ENCODE data around the gene LPP. TPM values are rescaled to one million over a fixed set of nuclear protein-coding genes. Genes with fewer than 3 reads are reported as not detected.
"Not testable (repeated sequence)": the region's sequence is repeated elsewhere in the genome, so short reads cannot be mapped to it uniquely, and the experiment has no call there.

The LPP gene
- total RNA-seq, 1 donor: 77.4 TPM

DNA sequence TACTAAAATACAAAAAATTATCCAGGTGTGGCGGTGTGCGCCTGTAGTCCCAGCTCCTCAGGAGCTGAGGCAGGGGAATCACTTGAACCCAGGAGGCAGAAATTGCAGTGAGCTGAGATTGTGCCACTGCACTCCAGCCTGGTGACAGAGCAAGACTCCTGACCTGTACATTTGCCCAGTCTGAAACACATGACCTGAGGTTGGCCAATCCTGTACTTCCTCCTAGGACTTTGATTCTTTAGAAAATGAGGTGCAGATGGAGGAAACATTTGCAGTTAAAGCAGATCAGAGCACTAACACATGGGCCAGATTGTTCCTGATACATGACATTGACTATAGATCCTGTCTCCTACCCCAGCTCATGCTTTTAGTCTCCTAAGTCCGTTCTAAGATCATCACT, 28.9 kb upstream of the LPP start:
- H4K20me1 ChIP-seq (ENCODE audit: insufficient read depth, low read length): no peaks in the 10 kb centered on the region
- H2AFZ ChIP-seq (ENCODE audit: low read length): no peak overlapping the region
- DNase-seq (ENCODE audit: insufficient read length, low spot score, missing footprints): no peak
- peaks cover 9% of the 10 kb centered on the region for H3K4me1 ChIP-seq (ENCODE audit: insufficient read depth, low read length)
- no peaks in the 10 kb centered on the region for H3K36me3 ChIP-seq (ENCODE audit: insufficient read depth, low read length)
- H3K9me3 ChIP-seq (ENCODE audit: low read depth, low read length): no peaks in the 10 kb centered on the region
- no peaks in the 10 kb centered on the region for H3K79me2 ChIP-seq (ENCODE audit: insufficient read depth, low read length)
- TF ChIP-seq, protein P1, sequence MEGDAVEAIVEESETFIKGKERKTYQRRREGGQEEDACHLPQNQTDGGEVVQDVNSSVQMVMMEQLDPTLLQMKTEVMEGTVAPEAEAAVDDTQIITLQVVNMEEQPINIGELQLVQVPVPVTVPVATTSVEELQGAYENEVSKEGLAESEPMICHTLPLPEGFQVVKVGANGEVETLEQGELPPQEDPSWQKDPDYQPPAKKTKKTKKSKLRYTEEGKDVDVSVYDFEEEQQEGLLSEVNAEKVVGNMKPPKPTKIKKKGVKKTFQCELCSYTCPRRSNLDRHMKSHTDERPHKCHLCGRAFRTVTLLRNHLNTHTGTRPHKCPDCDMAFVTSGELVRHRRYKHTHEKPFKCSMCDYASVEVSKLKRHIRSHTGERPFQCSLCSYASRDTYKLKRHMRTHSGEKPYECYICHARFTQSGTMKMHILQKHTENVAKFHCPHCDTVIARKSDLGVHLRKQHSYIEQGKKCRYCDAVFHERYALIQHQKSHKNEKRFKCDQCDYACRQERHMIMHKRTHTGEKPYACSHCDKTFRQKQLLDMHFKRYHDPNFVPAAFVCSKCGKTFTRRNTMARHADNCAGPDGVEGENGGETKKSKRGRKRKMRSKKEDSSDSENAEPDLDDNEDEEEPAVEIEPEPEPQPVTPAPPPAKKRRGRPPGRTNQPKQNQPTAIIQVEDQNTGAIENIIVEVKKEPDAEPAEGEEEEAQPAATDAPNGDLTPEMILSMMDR (IDR thresholded peaks at IDR 0.05; ENCODE audit: extremely low read depth, low read depth, low read length): no peak
- no peaks in the 10 kb centered on the region for H3K27me3 ChIP-seq (ENCODE audit: insufficient read depth, low read length)
- no peak overlapping the region for H3K27ac ChIP-seq (ENCODE audit: low read depth, low read length)
- no peak overlapping the region for H3K4me2 ChIP-seq (ENCODE audit: insufficient read depth, low read length)
- H3K4me3 ChIP-seq (ENCODE audit: insufficient read depth, low read length): no peak overlapping the region

DNA sequence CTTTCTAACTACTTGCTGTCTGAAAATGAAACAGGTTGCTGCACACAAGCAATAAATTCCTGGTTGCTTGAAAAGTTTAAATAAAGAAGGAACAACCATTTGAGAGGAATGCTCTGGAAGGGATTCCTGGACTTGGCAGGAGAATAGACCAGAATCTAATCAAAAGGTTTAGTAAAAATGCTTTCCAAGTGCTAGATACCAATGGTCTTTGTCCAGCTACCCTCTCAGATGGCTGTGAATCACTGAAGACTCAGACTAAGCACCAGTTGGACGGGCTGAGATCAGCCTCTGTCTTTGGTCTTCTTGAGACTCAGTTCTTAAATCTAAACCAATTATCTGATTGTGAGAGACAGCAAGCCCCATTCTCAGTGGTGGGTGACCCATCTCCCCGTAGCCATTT, 27.7 kb upstream of the LPP start:
- H3K4me1 ChIP-seq (ENCODE audit: insufficient read depth, low read length): peaks cover 9% of the 10 kb centered on the region
- peak; percentile 83 for DNase-seq (ENCODE audit: insufficient read length, low spot score, missing footprints)
- no peaks in the 10 kb centered on the region for H3K9me3 ChIP-seq (ENCODE audit: low read depth, low read length)
- TF ChIP-seq, protein P1 (IDR thresholded peaks at IDR 0.05; ENCODE audit: extremely low read depth, low read depth, low read length): no peak
- H3K27ac ChIP-seq (ENCODE audit: low read depth, low read length): no peak overlapping the region
- H3K36me3 ChIP-seq (ENCODE audit: insufficient read depth, low read length): no peaks in the 10 kb centered on the region
- no peak overlapping the region for H2AFZ ChIP-seq (ENCODE audit: low read length)
- H3K4me3 ChIP-seq (ENCODE audit: insufficient read depth, low read length): no peak overlapping the region
- no peaks in the 10 kb centered on the region for H4K20me1 ChIP-seq (ENCODE audit: insufficient read depth, low read length)
- no peaks in the 10 kb centered on the region for H3K27me3 ChIP-seq (ENCODE audit: insufficient read depth, low read length)
- peak overlapping the region; percentile 16 for H3K4me2 ChIP-seq (ENCODE audit: insufficient read depth, low read length)
- H3K79me2 ChIP-seq (ENCODE audit: insufficient read depth, low read length): no peaks in the 10 kb centered on the region

DNA sequence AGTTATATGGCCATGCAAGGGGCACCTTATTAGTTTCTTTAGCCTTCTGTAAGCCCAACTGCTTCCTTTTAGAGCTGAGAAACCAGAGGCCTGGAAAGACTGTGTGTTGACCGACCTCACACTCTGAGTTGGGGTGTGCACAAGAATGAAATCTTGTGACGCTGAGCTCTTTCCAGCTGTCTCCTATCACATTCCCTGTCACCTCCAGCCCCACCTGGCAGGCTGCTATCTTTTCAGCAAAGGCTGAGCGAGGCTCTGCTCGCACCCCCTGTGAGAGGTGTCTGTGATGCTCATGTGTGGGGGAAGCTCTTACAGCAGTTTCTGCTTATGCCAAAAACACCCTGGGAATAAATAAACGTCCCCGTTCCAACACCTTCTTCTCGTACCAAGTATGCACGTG, 27.0 kb upstream of the LPP start:
- no peak overlapping the region for H2AFZ ChIP-seq (ENCODE audit: low read length)
- DNase-seq (ENCODE audit: insufficient read length, low spot score, missing footprints): no peak
- H3K79me2 ChIP-seq (ENCODE audit: insufficient read depth, low read length): no peaks in the 10 kb centered on the region
- no peaks in the 10 kb centered on the region for H3K27me3 ChIP-seq (ENCODE audit: insufficient read depth, low read length)
- no peaks in the 10 kb centered on the region for H4K20me1 ChIP-seq (ENCODE audit: insufficient read depth, low read length)
- peaks cover 9% of the 10 kb centered on the region for H3K4me1 ChIP-seq (ENCODE audit: insufficient read depth, low read length)
- no peaks in the 10 kb centered on the region for H3K36me3 ChIP-seq (ENCODE audit: insufficient read depth, low read length)
- H3K4me3 ChIP-seq (ENCODE audit: insufficient read depth, low read length): no peak overlapping the region
- no peak overlapping the region for H3K4me2 ChIP-seq (ENCODE audit: insufficient read depth, low read length)
- H3K9me3 ChIP-seq (ENCODE audit: low read depth, low read length): no peaks in the 10 kb centered on the region
- TF ChIP-seq, protein P1 (IDR thresholded peaks at IDR 0.05; ENCODE audit: extremely low read depth, low read depth, low read length): no peak
- no peak overlapping the region for H3K27ac ChIP-seq (ENCODE audit: low read depth, low read length)

DNA sequence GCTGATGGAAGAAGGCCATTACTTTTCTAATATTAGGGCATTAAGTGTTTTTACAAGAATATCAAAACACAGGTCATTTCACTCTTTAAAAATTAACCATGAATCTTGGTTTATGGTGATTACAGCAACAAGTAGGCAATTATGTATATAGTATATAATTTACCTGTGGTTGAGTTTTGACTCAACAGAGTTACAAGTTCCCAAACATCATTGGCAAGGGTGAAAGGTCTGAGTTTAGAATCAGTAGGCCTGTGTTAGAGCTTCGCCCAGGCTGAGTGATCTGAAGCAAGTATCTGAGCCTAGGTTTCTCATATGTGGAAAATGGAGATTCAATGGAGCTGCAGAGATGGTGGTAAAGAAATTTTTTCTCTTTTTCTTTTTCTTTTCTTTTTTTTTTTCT, 25.1 kb upstream of the LPP start:
- H3K27me3 ChIP-seq (ENCODE audit: insufficient read depth, low read length): no peaks in the 10 kb centered on the region
- no peak overlapping the region for H3K27ac ChIP-seq (ENCODE audit: low read depth, low read length)
- TF ChIP-seq, protein P1 (IDR thresholded peaks at IDR 0.05; ENCODE audit: extremely low read depth, low read depth, low read length): no peak
- peaks cover 17% of the 10 kb centered on the region for H3K4me1 ChIP-seq (ENCODE audit: insufficient read depth, low read length)
- no peaks in the 10 kb centered on the region for H3K79me2 ChIP-seq (ENCODE audit: insufficient read depth, low read length)
- H3K36me3 ChIP-seq (ENCODE audit: insufficient read depth, low read length): no peaks in the 10 kb centered on the region
- no peaks in the 10 kb centered on the region for H3K9me3 ChIP-seq (ENCODE audit: low read depth, low read length)
- no peak overlapping the region for H2AFZ ChIP-seq (ENCODE audit: low read length)
- no peak overlapping the region for H3K4me2 ChIP-seq (ENCODE audit: insufficient read depth, low read length)
- no peak overlapping the region for H3K4me3 ChIP-seq (ENCODE audit: insufficient read depth, low read length)
- no peaks in the 10 kb centered on the region for H4K20me1 ChIP-seq (ENCODE audit: insufficient read depth, low read length)
- no peak for DNase-seq (ENCODE audit: insufficient read length, low spot score, missing footprints)

DNA sequence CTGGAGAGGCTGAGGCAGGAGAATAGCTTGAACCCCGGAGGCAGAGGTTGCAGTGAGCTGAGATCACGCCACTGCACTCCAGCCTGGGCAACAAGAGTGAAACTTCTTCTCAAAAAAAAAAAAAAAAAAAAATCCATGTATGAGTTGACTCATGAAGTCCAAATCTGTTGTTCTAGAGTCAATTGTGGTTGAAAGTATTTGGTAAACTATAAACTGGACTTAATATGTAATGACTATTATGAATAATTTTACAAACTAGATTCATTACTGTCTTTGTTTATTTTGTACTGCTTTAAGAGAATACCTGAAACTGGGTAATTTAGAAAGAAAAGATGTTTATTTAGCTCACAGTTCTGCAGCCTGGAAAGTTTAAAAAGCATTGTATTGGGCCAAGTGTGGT, 22.9 kb upstream of the LPP start:
- not testable (repeated sequence) for H2AFZ ChIP-seq (ENCODE audit: low read length); H3K79me2 ChIP-seq (ENCODE audit: insufficient read depth, low read length); H3K36me3 ChIP-seq (ENCODE audit: insufficient read depth, low read length); H3K9me3 ChIP-seq (ENCODE audit: low read depth, low read length); H3K4me3 ChIP-seq (ENCODE audit: insufficient read depth, low read length); H3K27ac ChIP-seq (ENCODE audit: low read depth, low read length); DNase-seq (ENCODE audit: insufficient read length, low spot score, missing footprints); H4K20me1 ChIP-seq (ENCODE audit: insufficient read depth, low read length); H3K27me3 ChIP-seq (ENCODE audit: insufficient read depth, low read length); H3K4me2 ChIP-seq (ENCODE audit: insufficient read depth, low read length)
- peaks cover 17% of the 10 kb centered on the region for H3K4me1 ChIP-seq (ENCODE audit: insufficient read depth, low read length)
